OCI-LY1 (cell line): ENCODE measurements around the gene PPP1R11.

Experiments
- CTCF ChIP-seq: fragments of 200-600 bp; sonication (generic), shearing (Covaris generic); IDR thresholded peaks from 2 replicates; pipeline ENCODE4 v1.5.1; 2017; ENCODE audit warnings: mild to moderate bottlenecking, antibody characterized with exemption, low read length, moderate library complexity, mixed read lengths
- EZH2 ChIP-seq: fragments of 200-600 bp; sonication (generic), shearing (Covaris generic); IDR thresholded peaks from 2 replicates; pipeline ENCODE4 v1.8.0; 2017; ENCODE audit warnings: borderline replicate concordance, mixed run types, mild to moderate bottlenecking, antibody characterized with exemption, low read length, moderate library complexity, mixed read lengths

GRCh38 chr6:30097902-30098768, 31.1 kb downstream of the PPP1R11 start:
- no peak for TF ChIP-seq EZH2
- no peak for TF ChIP-seq CTCF
